ACC112 (cell line): ENCODE data around the gene CYP39A1.
A peak's percentile ranks its signal among the peaks of the same experiment; 100 is the strongest.

Experiments used
- H2AFZ ChIP-seq: fragments of 200-600 bp; sonication (generic); one replicate; pipeline ENCODE4 v1.6.0; 2017; ENCODE audit warnings: antibody characterized with exemption, low read length; ENCODE audit not compliant: unreplicated experiment
- H3K27ac ChIP-seq: fragments of 200-600 bp; sonication (generic); 2 replicates; pipeline ENCODE4 v1.5.1; 2014; ENCODE audit warnings: low read depth, mild to moderate bottlenecking, antibody characterized with exemption, low read length, moderate library complexity
- H3K27me3 ChIP-seq: fragments of 200-600 bp; sonication (generic); 2 replicates; pipeline ENCODE4 v1.6.1; 2014; ENCODE audit warnings: mild to moderate bottlenecking, antibody characterized with exemption, low read length, moderate library complexity, mixed read lengths; ENCODE audit not compliant: insufficient read depth
- H3K36me3 ChIP-seq: fragments of 200-600 bp; sonication (generic); 2 replicates; pipeline ENCODE4 v1.6.1; 2016; ENCODE audit warnings: mild to moderate bottlenecking, antibody characterized with exemption, low read length, moderate library complexity, mixed read lengths; ENCODE audit not compliant: insufficient read depth
- H3K4me1 ChIP-seq: fragments of 200-600 bp; sonication (generic); one replicate; pipeline ENCODE4 v1.6.1; 2016; ENCODE audit warnings: low read length, mixed read lengths; ENCODE audit not compliant: insufficient read depth, unreplicated experiment, control insufficient read depth
- H3K4me3 ChIP-seq: fragments of 200-600 bp; sonication (generic); 2 replicates; pipeline ENCODE4 v1.5.1; 2014; ENCODE audit warnings: mild to moderate bottlenecking, low read depth, low read length
- H3K79me2 ChIP-seq: fragments of 200-600 bp; sonication (generic); one replicate; pipeline ENCODE4 v1.6.0; 2016; ENCODE audit warnings: low read length; ENCODE audit not compliant: control insufficient read depth, unreplicated experiment, insufficient read depth

CYP39A1 gene, protein sequence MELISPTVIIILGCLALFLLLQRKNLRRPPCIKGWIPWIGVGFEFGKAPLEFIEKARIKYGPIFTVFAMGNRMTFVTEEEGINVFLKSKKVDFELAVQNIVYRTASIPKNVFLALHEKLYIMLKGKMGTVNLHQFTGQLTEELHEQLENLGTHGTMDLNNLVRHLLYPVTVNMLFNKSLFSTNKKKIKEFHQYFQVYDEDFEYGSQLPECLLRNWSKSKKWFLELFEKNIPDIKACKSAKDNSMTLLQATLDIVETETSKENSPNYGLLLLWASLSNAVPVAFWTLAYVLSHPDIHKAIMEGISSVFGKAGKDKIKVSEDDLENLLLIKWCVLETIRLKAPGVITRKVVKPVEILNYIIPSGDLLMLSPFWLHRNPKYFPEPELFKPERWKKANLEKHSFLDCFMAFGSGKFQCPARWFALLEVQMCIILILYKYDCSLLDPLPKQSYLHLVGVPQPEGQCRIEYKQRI

DNA sequence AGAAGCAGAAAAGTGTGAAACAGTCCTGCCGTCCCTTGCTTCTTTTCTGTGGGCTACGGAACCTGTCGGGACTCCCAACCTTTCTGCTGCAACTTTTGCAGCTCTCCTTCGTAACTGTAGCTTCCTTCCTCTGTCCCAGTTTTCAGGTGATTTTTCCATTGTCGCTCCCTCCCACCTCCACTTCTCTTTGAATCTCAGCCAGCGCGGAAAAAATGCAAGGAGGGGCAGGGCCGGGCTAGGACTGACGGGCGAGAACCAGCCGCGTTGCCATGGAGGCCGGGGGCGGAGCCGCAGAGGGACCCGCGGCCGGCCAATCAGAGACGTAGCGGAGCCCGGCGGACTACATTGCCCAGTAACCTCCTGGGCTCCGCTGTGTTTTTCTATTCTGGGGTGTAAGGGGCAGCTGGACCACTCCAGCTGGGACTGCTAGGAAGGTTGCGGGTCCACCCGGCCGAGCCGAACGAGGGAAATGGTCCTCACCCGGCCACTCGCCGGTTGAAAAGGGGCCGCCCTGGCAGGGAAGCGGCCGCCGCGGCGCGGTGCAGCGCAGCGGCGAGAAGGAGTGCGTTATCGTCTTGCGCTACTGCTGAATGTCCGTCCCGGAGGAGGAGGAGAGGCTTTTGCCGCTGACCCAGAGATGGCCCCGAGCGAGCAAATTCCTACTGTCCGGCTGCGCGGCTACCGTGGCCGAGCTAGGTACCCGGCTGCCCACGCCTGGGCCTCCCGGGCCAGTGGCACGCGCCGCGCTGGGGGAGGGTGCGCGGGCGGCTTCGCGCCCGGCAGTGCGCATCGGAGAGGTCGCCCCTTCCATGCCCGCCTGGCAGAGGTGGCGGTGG is at the start of gene CYP39A1, which contains the start of gene SLC25A27:
TSS of gene CYP39A1 (minus strand) at position 216 of the 836 bp plus-strand sequence. CDS start 236 bp downstream, outside the sequence.
TSS of gene SLC25A27 (plus strand) at position 373 of the 836 bp plus-strand sequence. CDS start at position 591, 218 bp downstream.
- peaks cover 12% of the 10 kb centered on the region for H3K4me1 ChIP-seq
- no peak within 1 kb of the TSS for H3K27ac ChIP-seq
- H3K79me2 ChIP-seq, result no peaks in the 10 kb centered on the region
- H3K36me3 ChIP-seq, result no peaks in the 10 kb centered on the region
- peak within 1 kb of the TSS; percentile 81 for H3K4me3 ChIP-seq
- H2AFZ ChIP-seq, result peak within 1 kb of the TSS; percentile 95
- H3K27me3 ChIP-seq, result no peaks in the 10 kb centered on the region

DNA sequence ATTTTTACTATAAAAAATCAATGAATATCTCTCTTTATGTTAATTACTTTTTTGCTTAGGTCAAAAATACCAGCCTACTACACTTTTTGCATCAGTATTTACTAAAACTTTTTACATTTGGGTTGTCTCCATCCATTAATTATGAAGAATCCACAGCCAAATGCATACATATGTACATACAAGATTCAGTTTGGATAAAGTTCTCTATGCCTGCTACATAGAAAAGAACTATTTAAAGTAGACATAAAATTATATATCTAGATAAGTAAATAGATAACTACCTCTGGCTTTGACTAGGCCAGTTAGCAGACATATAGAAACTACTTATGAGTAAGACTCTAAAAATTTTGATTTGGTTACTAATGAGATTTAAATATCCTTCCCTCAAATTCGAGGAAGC is 47.4 kb upstream of the CYP39A1 start:
- Histone ChIP-seq H3K79me2 (no peaks in the 10 kb centered on the region), H2AFZ (no peak overlapping the region), H3K36me3 (no peaks in the 10 kb centered on the region), H3K4me3 (no peak overlapping the region), H3K27ac (no peak overlapping the region), H3K27me3 (no peaks in the 10 kb centered on the region; the same call in 1 of the 2 replicates), H3K4me1 (no peaks in the 10 kb centered on the region)

DNA sequence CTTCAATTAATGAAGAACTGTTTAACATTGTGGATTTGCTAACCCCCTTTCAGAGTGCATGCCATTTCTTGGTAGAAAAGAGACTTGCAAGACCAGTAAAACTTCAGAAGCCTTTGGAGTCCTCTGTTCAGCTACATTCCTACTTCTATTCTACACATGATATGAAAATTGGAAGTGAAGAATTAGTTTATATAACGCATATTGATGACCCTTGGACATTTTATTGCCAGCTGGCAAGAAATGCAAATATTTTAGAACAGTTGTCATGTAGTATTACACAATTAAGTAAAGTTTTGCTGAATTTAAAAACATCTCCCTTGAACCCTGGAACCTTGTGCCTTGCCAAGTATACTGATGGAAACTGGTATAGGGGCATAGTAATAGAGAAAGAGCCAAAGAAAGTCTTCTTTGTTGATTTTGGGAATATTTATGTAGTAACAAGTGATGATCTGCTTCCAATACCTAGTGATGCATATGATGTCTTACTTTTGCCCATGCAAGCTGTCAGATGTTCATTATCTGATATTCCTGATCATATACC is 38.4 kb upstream of the CYP39A1 start:
- Histone ChIP-seq H2AFZ (no peak overlapping the region), H3K36me3 (no peaks in the 10 kb centered on the region), H3K4me1 (peaks cover 26% of the 10 kb centered on the region), H3K27me3 (no peaks in the 10 kb centered on the region), H3K4me3 (no peak overlapping the region), H3K79me2 (no peaks in the 10 kb centered on the region), H3K27ac (peak overlapping the region; percentile 43)

DNA sequence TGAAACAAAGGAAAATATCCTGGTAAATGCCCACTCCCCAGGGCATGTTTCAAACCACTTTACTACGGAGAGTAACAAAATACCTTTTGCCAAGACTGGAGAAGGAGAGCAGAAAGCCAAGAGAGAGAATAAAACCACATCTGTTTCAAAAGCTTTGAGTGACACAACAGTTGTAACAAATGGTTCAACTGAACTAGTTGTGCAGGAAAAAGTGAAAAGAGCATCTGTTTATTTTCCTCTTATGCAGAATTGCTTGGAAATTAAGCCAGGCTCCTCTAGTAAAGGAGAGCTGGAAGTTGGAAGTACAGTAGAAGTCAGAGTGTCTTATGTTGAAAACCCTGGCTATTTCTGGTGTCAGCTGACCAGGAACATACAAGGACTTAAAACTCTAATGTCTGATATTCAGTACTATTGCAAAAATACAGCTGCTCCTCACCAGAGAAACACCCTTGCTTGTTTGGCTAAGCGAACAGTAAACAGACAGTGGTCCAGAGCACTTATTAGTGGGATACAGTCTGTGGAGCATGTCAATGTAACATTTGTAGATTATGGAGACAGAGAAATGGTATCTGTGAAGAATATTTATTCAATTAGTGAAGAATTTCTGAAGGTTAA is 37.6 kb upstream of the CYP39A1 start:
- H3K27me3 ChIP-seq, result no peaks in the 10 kb centered on the region
- H2AFZ ChIP-seq, result no peak overlapping the region
- H3K4me1 ChIP-seq, result peaks cover 28% of the 10 kb centered on the region
- no peak overlapping the region for H3K4me3 ChIP-seq
- no peaks in the 10 kb centered on the region for H3K36me3 ChIP-seq
- H3K27ac ChIP-seq, result no peak overlapping the region
- H3K79me2 ChIP-seq, result no peaks in the 10 kb centered on the region

DNA sequence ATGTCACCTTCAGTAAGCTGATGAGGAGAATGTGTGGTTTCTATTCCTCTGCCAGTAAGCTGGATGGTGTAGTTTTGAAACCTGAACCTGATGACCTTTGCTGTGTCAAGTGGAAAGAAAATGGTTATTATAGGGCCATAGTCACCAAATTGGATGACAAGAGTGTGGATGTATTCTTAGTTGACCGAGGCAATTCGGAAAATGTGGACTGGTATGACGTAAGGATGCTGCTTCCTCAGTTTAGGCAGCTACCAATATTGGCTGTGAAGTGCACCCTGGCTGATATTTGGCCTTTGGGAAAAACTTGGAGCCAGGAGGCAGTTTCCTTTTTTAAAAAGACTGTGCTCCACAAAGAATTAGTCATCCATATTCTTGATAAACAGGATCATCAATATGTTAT is 37.0 kb upstream of the CYP39A1 start:
- H2AFZ ChIP-seq, result no peak overlapping the region
- no peaks in the 10 kb centered on the region for H3K79me2 ChIP-seq
- no peak overlapping the region for H3K4me3 ChIP-seq
- H3K27ac ChIP-seq, result no peak overlapping the region
- no peaks in the 10 kb centered on the region for H3K27me3 ChIP-seq
- H3K36me3 ChIP-seq, result no peaks in the 10 kb centered on the region
- peaks cover 31% of the 10 kb centered on the region for H3K4me1 ChIP-seq

DNA sequence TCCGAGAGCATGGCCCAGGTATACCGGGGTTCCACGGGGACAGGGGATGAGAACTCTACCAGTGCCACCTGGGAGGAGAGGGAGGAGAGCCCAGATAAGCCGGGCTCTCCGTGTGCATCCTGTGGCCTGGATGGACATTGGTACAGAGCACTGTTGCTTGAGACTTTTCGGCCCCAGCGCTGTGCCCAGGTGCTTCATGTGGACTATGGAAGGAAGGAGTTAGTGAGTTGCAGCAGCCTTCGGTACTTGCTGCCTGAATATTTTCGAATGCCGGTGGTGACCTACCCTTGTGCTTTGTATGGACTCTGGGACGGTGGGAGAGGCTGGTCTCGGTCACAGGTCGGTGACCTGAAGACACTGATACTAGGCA is 36.3 kb upstream of the CYP39A1 start:
- H3K4me1 ChIP-seq, result peaks cover 31% of the 10 kb centered on the region
- no peaks in the 10 kb centered on the region for H3K36me3 ChIP-seq

DNA sequence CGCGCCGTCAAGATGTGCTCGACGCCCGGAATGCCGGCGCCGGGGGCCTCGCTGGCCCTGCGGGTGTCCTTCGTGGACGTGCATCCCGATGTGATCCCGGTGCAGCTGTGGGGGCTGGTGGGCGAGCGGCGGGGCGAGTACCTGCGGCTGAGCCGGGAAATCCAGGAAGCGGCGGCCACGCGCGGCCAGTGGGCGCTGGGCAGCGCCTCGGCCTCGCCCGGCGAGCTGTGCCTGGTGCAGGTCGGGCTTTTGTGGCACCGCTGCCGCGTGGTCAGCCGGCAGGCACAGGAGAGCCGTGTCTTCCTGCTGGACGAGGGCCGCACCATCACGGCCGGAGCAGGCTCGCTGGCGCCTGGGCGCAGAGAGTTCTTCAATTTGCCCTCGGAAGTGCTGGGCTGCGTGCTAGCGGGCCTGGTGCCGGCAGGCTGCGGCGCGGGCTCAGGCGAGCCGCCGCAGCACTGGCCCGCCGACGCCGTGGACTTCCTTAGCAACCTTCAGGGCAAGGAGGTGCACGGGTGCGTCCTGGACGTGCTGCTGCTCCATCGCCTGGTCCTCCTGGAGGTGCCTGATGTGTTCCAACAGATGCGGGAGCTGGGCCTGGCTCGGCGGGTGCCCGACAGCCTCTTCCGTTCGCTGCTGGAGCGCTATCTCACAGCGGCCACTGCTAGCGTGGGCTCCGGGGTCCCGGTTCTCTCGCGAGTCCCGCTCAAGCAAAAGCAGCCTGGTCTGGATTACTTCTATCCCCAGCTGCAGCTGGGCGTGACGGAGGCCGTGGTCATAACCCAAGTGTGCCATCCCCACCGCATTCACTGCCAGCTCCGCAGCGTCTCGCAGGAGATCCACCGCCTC is 35.7 kb upstream of the CYP39A1 start:
- Histone ChIP-seq H3K27ac (no peak overlapping the region), H3K79me2 (no peaks in the 10 kb centered on the region), H3K4me3 (no peak overlapping the region), H2AFZ (no peak overlapping the region), H3K27me3 (no peaks in the 10 kb centered on the region), H3K4me1 (peaks cover 31% of the 10 kb centered on the region), H3K36me3 (no peaks in the 10 kb centered on the region)

More for the DNA sequence above, 36.3 kb upstream of the CYP39A1 start:
- no peaks in the 10 kb centered on the region for H3K79me2 ChIP-seq
- no peak overlapping the region for H2AFZ ChIP-seq
- H3K27ac ChIP-seq, result no peak overlapping the region
- H3K27me3 ChIP-seq, result no peaks in the 10 kb centered on the region
- no peak overlapping the region for H3K4me3 ChIP-seq

DNA sequence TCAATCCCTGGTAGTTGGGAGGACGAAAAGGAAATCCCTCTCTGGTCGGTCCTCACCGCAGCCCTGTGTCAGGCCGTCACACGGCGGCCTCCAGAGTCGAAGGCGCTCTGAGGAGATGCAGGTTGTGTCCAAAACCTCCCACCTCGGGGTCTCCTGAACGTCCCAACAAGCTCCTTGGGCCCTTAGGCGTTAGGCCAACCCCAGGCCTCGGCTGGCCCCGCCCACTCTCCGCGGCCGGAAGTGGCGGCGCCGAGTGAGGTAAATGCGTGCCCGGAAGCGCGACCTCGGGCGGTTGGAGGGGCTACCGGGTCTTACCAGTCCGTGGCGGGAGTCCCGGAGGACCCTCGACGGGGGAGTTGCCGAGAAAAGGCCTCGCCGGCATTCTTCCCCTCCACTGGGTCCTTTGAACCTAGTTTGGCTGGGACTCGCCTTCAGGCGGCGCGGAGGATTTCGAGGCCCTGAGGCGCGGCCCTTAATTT is 35.0 kb upstream of the CYP39A1 start, which contains the start of gene TDRD6:
TSS of gene TDRD6 (plus strand) at position 267 of the 479 bp plus-strand sequence. CDS start 244 bp downstream, outside the sequence.
- Histone ChIP-seq H3K4me3 (no peak within 1 kb of the TSS), H3K27me3 (no peaks in the 10 kb centered on the region), H3K36me3 (no peaks in the 10 kb centered on the region), H3K79me2 (no peaks in the 10 kb centered on the region), H3K27ac (no peak within 1 kb of the TSS), H3K4me1 (peaks cover 31% of the 10 kb centered on the region), H2AFZ (no peak within 1 kb of the TSS)

DNA sequence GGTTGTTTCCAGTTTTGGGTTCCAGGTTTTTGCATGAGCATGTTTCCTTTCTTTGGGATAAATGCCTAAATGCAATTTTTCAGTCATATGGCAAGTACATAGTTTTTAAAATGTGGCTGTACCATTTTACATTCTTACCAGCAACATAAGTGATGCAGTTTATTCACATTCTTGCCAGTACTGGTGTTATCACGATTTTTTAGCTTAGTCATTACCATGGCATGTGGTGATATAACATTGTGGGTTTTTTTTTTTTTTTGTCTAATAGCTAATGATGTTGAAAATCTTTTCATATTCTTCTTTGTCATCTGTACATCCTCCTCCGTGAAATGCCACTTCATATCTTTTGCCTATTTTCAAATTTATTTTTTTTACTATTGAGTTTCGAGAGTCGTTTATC is 32.2 kb upstream of the CYP39A1 start:
- Histone ChIP-seq H3K27ac (no peak overlapping the region; the same call in 1 of the 2 replicates), H3K36me3 (no peaks in the 10 kb centered on the region), H3K4me3 (no peak overlapping the region)

More for the DNA sequence above, 32.2 kb upstream of the CYP39A1 start:
- H3K27me3 ChIP-seq, result no peaks in the 10 kb centered on the region
- H2AFZ ChIP-seq, result no peak overlapping the region
- H3K4me1 ChIP-seq, result peaks cover 6% of the 10 kb centered on the region
- no peaks in the 10 kb centered on the region for H3K79me2 ChIP-seq
